Activated T-cell treated with anti-CD3 and anti-CD28 coated beads, Interleukin-2, amount 50 U/mL, for 4 hours (primary cell): Measurements from ENCODE around the gene H2AZ2. TPM values are rescaled to one million over a fixed set of nuclear protein-coding genes. Genes with fewer than 3 reads are reported as not detected.
"Not testable (repeated sequence)": the region's sequence is repeated elsewhere in the genome, so short reads cannot be mapped to it uniquely, and the experiment has no call there.

Source experiments
- ATAC-seq, 2 donors: fragments of 200-7000 bp; cut with Tn5 transposase; one replicate each; pipeline ENCODE4 v1.10.0; 2021
- DNase-seq: peaks from one replicate; pipeline ENCODE4 v3.0.0-alpha.2; 2020
- H3K27me3 Mint-ChIP-seq: one replicate; pipeline ENCODE4 v1.8.0; 2021; ENCODE audit warnings: low read depth, mixed read lengths
- H3K36me3 Mint-ChIP-seq: one replicate; pipeline ENCODE4 v1.8.0; 2022; ENCODE audit warnings: mixed read lengths; ENCODE audit not compliant: insufficient read depth
- H3K4me1 Mint-ChIP-seq: one replicate; pipeline ENCODE4 v1.8.0; 2021; ENCODE audit warnings: low read depth, mixed read lengths
- H3K4me3 Mint-ChIP-seq: one replicate; pipeline ENCODE4 v1.8.0; 2021; ENCODE audit warnings: mild to moderate bottlenecking, moderate library complexity, mixed read lengths
- H3K9me3 Mint-ChIP-seq: one replicate; pipeline ENCODE4 v1.8.0; 2021; ENCODE audit warnings: mixed read lengths
- total RNA-seq, 3 donors: library from RNA; stranded (reverse); gene quantifications; one replicate each; pipeline ENCODE4 v1.2.1, GENCODE V29; 2021

Gene H2AZ2
- total RNA-seq, 3 donors from 2014 or later, result 128 to 140 (median 133) TPM

- Mint-ChIP-seq H3K9me3 (no peaks in the 10 kb centered on the region), H3K27me3 (no peaks in the 10 kb centered on the region), H3K36me3 (no peaks in the 10 kb centered on the region), H3K4me1 (no peaks in the 10 kb centered on the region), H3K4me3 (no peak overlapping the region)
- no peak for DNase-seq
- no peak for ATAC-seq
These were observed 33.0 kb downstream of the H2AZ2 start for GRCh38 chr7:44814919-44815318.

GRCh38 chr7:44811571-44811970 is 36.3 kb downstream of the H2AZ2 start:
- ATAC-seq (no peak), DNase-seq (no peak)
- Mint-ChIP-seq H3K27me3 (no peaks in the 10 kb centered on the region), H3K4me1 (no peaks in the 10 kb centered on the region), H3K9me3 (no peaks in the 10 kb centered on the region), H3K4me3 (no peak overlapping the region), H3K36me3 (no peaks in the 10 kb centered on the region)

GRCh38 chr7:44811093-44811492 is 36.8 kb downstream of the H2AZ2 start:
- DNase-seq (no peak), ATAC-seq (no peak)
- H3K27me3 Mint-ChIP-seq, result no peaks in the 10 kb centered on the region
- H3K9me3 Mint-ChIP-seq, result no peaks in the 10 kb centered on the region
- H3K36me3 Mint-ChIP-seq, result no peaks in the 10 kb centered on the region
- no peak overlapping the region for H3K4me3 Mint-ChIP-seq
- H3K4me1 Mint-ChIP-seq, result no peaks in the 10 kb centered on the region

- Mint-ChIP-seq H3K27me3 (no peaks in the 10 kb centered on the region), H3K36me3 (peaks cover 2% of the 10 kb centered on the region)
- no peak for ATAC-seq
These were observed 38.9 kb downstream of the H2AZ2 start for GRCh38 chr7:44808914-44809393.

GRCh38 chr7:44805950-44806349 is 41.9 kb downstream of the H2AZ2 start:
- Mint-ChIP-seq H3K36me3 (peaks cover 17% of the 10 kb centered on the region), H3K9me3 (no peaks in the 10 kb centered on the region), H3K27me3 (no peaks in the 10 kb centered on the region), H3K4me1 (peaks cover 10% of the 10 kb centered on the region), H3K4me3 (no peak overlapping the region)
- no peak for ATAC-seq
- no peak for DNase-seq

More at GRCh38 chr7:44808914-44809393, 38.9 kb downstream of the H2AZ2 start:
- no peak overlapping the region for H3K4me3 Mint-ChIP-seq
- H3K4me1 Mint-ChIP-seq, result no peaks in the 10 kb centered on the region
- no peak for DNase-seq
- no peaks in the 10 kb centered on the region for H3K9me3 Mint-ChIP-seq

- H3K4me3 Mint-ChIP-seq, ATAC-seq, H3K9me3 Mint-ChIP-seq, DNase-seq, H3K27me3 Mint-ChIP-seq: not testable (repeated sequence)
- Mint-ChIP-seq H3K36me3 (peaks cover 30% of the 10 kb centered on the region), H3K4me1 (peaks cover 24% of the 10 kb centered on the region)
These were observed 43.9 kb downstream of the H2AZ2 start for GRCh38 chr7:44803828-44804519.

- H3K4me1 Mint-ChIP-seq, result peaks cover 27% of the 10 kb centered on the region
- ATAC-seq, result no peak
- no peaks in the 10 kb centered on the region for H3K9me3 Mint-ChIP-seq
- H3K36me3 Mint-ChIP-seq, result peaks cover 42% of the 10 kb centered on the region
- H3K4me3 Mint-ChIP-seq, result no peak overlapping the region
- H3K27me3 Mint-ChIP-seq, result no peaks in the 10 kb centered on the region
- no peak for DNase-seq
These were observed 45.4 kb downstream of the H2AZ2 start for GRCh38 chr7:44802418-44803025.

GRCh38 chr7:44801890-44802289 is 46.0 kb downstream of the H2AZ2 start:
- peak overlapping the region; percentile 16 for H3K4me3 Mint-ChIP-seq
- no peaks in the 10 kb centered on the region for H3K9me3 Mint-ChIP-seq
- ATAC-seq, result no peak
- DNase-seq, result no peak
- peaks cover 46% of the 10 kb centered on the region for H3K36me3 Mint-ChIP-seq
- H3K27me3 Mint-ChIP-seq, result no peaks in the 10 kb centered on the region
- H3K4me1 Mint-ChIP-seq, result peaks cover 27% of the 10 kb centered on the region

GRCh38 chr7:44799939-44800338 is 47.9 kb downstream of the H2AZ2 start:
- Mint-ChIP-seq H3K27me3 (no peaks in the 10 kb centered on the region), H3K36me3 (peaks cover 45% of the 10 kb centered on the region), H3K4me3 (peak overlapping the region; percentile 25), H3K9me3 (no peaks in the 10 kb centered on the region), H3K4me1 (peaks cover 29% of the 10 kb centered on the region)
- ATAC-seq (no peak), DNase-seq (no peak)

GRCh38 chr7:44798649-44799305 is 49.1 kb downstream of the H2AZ2 start:
- Mint-ChIP-seq H3K27me3 (no peaks in the 10 kb centered on the region), H3K36me3 (peaks cover 44% of the 10 kb centered on the region), H3K4me3 (peak overlapping the region; percentile 95), H3K4me1 (peaks cover 29% of the 10 kb centered on the region), H3K9me3 (no peaks in the 10 kb centered on the region)
- ATAC-seq, result peak; percentile 1 to 2
- no peak for DNase-seq

- Mint-ChIP-seq H3K4me3 (peak overlapping the region; percentile 95), H3K36me3 (peaks cover 40% of the 10 kb centered on the region), H3K9me3 (no peaks in the 10 kb centered on the region), H3K4me1 (peaks cover 29% of the 10 kb centered on the region), H3K27me3 (no peaks in the 10 kb centered on the region)
- ATAC-seq (peak; percentile 45 to 51), DNase-seq (peak; percentile 76)
These were observed 50.3 kb downstream of the H2AZ2 start for GRCh38 chr7:44797329-44798258.

GRCh38 chr7:44796504-44797328 is 51.2 kb downstream of the H2AZ2 start, which contains the start of gene PPIA:
PPIA (plus strand) TSS chr7:44796681; CDS start chr7:44796725, 44 bp downstream.
- ATAC-seq, result peak; percentile 85 to 88
- H3K4me3 Mint-ChIP-seq, result peak within 1 kb of the TSS; percentile 95
- peaks cover 27% of the 10 kb centered on the region for H3K4me1 Mint-ChIP-seq
- H3K36me3 Mint-ChIP-seq, result peaks cover 37% of the 10 kb centered on the region
- no peaks in the 10 kb centered on the region for H3K27me3 Mint-ChIP-seq
- H3K9me3 Mint-ChIP-seq, result no peaks in the 10 kb centered on the region
- DNase-seq, result peak; percentile 98

- H3K9me3 Mint-ChIP-seq, result no peaks in the 10 kb centered on the region
- peak overlapping the region; percentile 95 for H3K4me3 Mint-ChIP-seq
- peaks cover 30% of the 10 kb centered on the region for H3K36me3 Mint-ChIP-seq
- peaks cover 21% of the 10 kb centered on the region for H3K4me1 Mint-ChIP-seq
- DNase-seq, result no peak
- ATAC-seq, result peak; percentile 13 to 17
- H3K27me3 Mint-ChIP-seq, result no peaks in the 10 kb centered on the region
These were observed 51.8 kb downstream of the H2AZ2 start for GRCh38 chr7:44796034-44796503.
